SK-N-MC (cell line): ENCODE results near the gene E2F2.

ENCODE experiments used
- DNase-seq: peaks from one replicate; pipeline ENCODE4 v3.0.0-alpha.2; 2011; ENCODE audit warnings: low read depth, low spot score
- H3K27ac ChIP-seq: fragments of 200-600 bp; sonication (generic); 2 replicates; pipeline ENCODE4 v1.5.1; 2016; ENCODE audit warnings: mixed run types
- H3K36me3 ChIP-seq: fragments of 200-600 bp; sonication (generic); 2 replicates; pipeline ENCODE4 v1.6.1; 2017; ENCODE audit warnings: antibody characterized with exemption, low read length, mixed read lengths; ENCODE audit not compliant: insufficient read depth
- H3K4me3 ChIP-seq: fragments of 200-600 bp; sonication (generic); 2 replicates; pipeline ENCODE4 v1.5.1; 2016
- H3K9ac ChIP-seq: fragments of 200-600 bp; sonication (generic); 2 replicates; pipeline ENCODE4 v1.8.0; 2017; ENCODE audit warnings: mixed run types, mixed read lengths; ENCODE audit not compliant: insufficient read length
- H3K9me3 ChIP-seq: fragments of 200-600 bp; sonication (generic); 2 replicates; pipeline ENCODE4 v1.6.1; 2017; ENCODE audit warnings: low read depth, mild to moderate bottlenecking, antibody characterized with exemption, low read length, moderate library complexity, mixed read lengths
- EZH2 ChIP-seq: fragments of 200-600 bp; sonication (generic); IDR thresholded peaks from one replicate; pipeline ENCODE4 v1.6.1; 2017; ENCODE audit warnings: antibody characterized with exemption
- FOXP2 ChIP-seq: optimal IDR thresholded peaks from 2 replicates; pipeline ENCODE3; 2011; ENCODE audit warnings: mild to moderate bottlenecking, moderate library complexity; ENCODE audit not compliant: insufficient read depth; ENCODE audit errors: extremely low read length, control extremely low read depth
- POLR2AphosphoS5 ChIP-seq: IDR thresholded peaks from 2 replicates; pipeline ENCODE4 v1.6.1; 2012; ENCODE audit warnings: mild to moderate bottlenecking, low read depth, low read length, borderline replicate concordance

The E2F2 gene

GRCh38 chr1:23564529-23565122, 33.6 kb upstream of the E2F2 start:
- Histone ChIP-seq H3K9me3 (no peaks in the 10 kb centered on the region), H3K4me3 (peak overlapping the region; percentile 42; the same call in 1 of the 2 replicates), H3K9ac (peak overlapping the region; percentile 67), H3K27ac (peak overlapping the region; percentile 100), H3K36me3 (no peaks in the 10 kb centered on the region)
- DNase-seq: no peak
- TF ChIP-seq EZH2 (no peak), POLR2AphosphoS5 (no peak), FOXP2 (no peak)

DNA sequence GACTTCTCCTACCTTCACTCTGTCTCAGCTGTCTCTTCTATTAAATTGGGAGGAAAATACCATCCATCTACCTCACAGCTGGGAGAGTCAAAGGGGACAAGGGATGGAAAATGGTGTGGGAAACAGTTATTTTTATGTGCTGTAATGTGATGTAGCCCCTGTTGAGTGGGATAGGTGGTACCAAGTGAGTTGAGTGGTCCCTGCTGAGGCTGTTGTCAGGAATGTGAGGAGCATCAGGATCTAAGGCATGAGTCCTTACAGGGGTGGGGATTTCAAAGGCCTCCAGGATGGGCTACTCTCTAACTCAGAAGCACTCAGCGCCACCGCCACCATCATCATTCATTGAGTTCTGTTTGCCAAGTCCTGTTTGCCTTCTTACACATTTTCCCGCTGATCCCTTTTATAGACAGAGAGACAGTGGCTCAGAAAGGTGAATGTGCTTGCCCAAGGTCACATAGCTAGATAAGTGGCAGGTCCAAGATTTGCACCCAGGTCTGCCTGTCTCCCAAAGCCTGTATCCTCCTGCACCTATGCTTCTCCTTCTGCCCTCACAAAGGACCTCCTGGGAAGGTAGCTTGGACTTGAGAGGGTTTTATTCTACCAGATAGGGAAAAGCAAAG, 32.8 kb upstream of the E2F2 start:
- TF ChIP-seq FOXP2 (no peak), POLR2AphosphoS5 (no peak), EZH2 (no peak)
- H3K27ac ChIP-seq: peak overlapping the region; percentile 100
- DNase-seq: no peak
- no peak overlapping the region for H3K4me3 ChIP-seq
- H3K9ac ChIP-seq: no peak overlapping the region
- H3K9me3 ChIP-seq: no peaks in the 10 kb centered on the region
- H3K36me3 ChIP-seq: peaks cover 3% of the 10 kb centered on the region

GRCh38 chr1:23563003-23563402, 32.0 kb upstream of the E2F2 start:
- TF ChIP-seq POLR2AphosphoS5 (no peak), EZH2 (no peak), FOXP2 (no peak)
- Histone ChIP-seq H3K36me3 (peaks cover 11% of the 10 kb centered on the region), H3K27ac (peak overlapping the region; percentile 100), H3K9ac (peak overlapping the region; percentile 55), H3K4me3 (peak overlapping the region; percentile 99), H3K9me3 (no peaks in the 10 kb centered on the region)
- DNase-seq: no peak

DNA sequence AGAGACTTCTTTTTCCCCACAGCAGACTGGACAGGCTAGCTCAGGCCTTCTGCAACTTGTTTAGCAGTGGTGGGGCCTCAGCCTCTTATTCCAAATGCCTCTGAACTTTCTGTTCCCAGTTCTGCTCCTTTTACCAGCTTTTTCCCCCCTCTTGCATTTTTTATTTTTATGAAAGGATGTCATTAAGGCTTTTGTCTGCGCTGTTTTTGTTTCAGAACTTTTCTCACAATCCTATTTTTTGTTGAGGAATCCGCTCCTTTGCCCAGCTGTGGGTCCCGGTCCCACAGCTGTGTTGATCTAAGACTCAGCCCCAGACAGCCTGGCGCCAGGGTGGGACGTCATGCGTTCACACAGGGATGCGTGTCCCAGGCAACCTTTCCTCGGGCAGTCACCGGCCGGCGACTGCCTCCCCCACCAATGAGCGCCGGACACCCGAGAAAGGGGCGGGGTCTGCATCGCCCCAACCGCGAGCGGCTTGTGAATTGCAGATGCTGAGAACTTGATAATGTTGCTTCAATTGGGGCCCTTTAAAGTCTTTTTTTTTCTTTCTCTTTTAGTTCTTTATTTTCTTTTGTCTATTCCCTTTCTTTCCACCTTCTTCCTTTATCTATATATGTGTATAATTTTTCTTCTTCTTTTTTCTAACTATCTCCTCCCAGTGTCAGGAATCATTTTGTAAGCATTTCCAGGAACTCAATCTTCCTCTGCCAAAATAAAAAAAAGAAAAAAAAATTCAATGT, 31.3 kb upstream of the E2F2 start:
- peak overlapping the region; percentile 99 for H3K4me3 ChIP-seq
- TF ChIP-seq EZH2 (no peak), POLR2AphosphoS5 (peak; percentile 57), FOXP2 (peak; percentile 92)
- H3K9me3 ChIP-seq: no peaks in the 10 kb centered on the region
- peak overlapping the region; percentile 100 for H3K27ac ChIP-seq
- DNase-seq: peak; percentile 83
- H3K36me3 ChIP-seq: peaks cover 18% of the 10 kb centered on the region
- H3K9ac ChIP-seq: peak overlapping the region; percentile 78

GRCh38 chr1:23561813-23562100, 30.7 kb upstream of the E2F2 start:
- peaks cover 24% of the 10 kb centered on the region for H3K36me3 ChIP-seq
- peak overlapping the region; percentile 99 for H3K4me3 ChIP-seq
- H3K27ac ChIP-seq: peak overlapping the region; percentile 100
- no peak for DNase-seq
- H3K9me3 ChIP-seq: no peaks in the 10 kb centered on the region
- H3K9ac ChIP-seq: peak overlapping the region; percentile 78
- no peak for TF ChIP-seq EZH2
- TF ChIP-seq POLR2AphosphoS5: 0 out of 2 replicates have a peak, but pooled peaks have one; percentile 29

DNA sequence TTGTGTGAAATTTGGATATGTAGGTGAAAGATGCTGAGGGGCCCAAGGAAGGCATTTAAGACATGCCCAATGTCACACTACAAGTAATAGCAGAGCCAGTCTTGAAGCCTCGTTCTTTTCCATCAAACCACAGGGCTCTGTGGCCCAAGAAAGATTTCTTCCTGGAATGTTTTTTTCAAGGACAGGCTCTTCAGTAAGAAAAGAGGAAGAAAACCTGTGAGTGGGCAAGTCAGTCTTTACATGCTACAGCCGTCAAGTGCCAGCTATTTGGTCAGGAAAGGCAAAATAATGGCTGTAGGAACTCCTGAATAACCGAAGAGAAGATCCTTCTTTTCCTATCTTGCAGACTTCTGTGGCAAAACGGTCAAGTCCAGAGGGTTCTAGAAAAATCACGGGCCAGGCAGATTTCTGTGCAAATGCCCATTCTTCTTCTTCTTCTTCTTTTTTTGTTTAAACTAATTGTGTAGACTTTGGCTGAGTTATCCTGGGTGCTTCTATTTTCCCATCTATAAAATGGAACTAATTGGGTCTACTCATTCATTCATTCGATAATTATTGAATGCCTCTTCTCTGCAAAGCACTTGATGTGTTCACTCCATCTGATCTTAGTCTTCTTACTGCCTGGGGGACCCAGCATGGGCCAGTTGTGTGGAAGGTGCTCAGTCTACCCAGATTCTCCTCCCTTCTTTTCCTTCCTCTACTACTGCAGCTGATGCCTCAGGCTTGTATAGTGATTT, 30.2 kb upstream of the E2F2 start:
- peak overlapping the region; percentile 100 for H3K27ac ChIP-seq
- peak overlapping the region; percentile 78 for H3K9ac ChIP-seq
- no peak for TF ChIP-seq FOXP2
- no peak for TF ChIP-seq POLR2AphosphoS5
- no peak for TF ChIP-seq EZH2
- H3K9me3 ChIP-seq: no peaks in the 10 kb centered on the region
- DNase-seq: no peak
- peak overlapping the region; percentile 99 for H3K4me3 ChIP-seq
- H3K36me3 ChIP-seq: peaks cover 27% of the 10 kb centered on the region

DNA sequence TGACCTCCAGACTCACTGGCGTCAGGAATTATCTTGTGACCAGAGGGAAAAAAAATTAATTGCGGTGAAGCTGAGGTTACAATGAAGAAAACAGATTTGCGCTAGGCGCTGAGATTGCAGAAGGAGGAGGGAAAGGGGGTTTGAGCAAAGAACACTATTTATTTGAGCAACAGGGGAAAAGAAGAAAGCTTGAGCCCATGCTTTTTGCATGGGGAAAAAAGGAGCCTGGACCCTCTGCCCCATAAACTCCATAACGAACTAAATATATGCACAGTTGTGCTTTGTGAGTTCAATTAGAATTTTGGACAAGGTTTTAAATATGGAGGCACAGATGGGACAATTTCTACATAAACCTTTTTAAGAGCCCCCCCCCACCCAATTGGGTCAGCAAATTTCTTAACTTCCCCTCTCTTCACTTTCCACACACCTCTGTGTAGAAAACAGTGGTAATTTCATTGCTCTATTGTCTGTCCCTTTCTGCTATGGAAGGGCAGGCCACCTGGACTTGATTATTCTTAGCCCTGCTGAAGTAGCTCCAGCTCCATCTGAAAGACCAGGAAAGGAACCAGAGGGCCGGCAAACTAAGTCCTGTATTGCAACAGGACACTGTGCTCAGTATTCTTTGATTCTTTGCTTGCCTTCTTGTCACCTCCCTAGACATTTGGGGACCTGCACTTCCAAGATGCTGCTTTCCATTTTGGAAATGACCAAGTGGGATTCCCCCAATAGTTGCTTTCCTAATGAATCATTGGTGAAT, 29.1 kb upstream of the E2F2 start:
- DNase-seq: peak; percentile 89
- Histone ChIP-seq H3K9me3 (no peaks in the 10 kb centered on the region), H3K4me3 (peak overlapping the region; percentile 99), H3K36me3 (peaks cover 27% of the 10 kb centered on the region), H3K27ac (peak overlapping the region; percentile 100), H3K9ac (peak overlapping the region; percentile 89)
- TF ChIP-seq EZH2: no peak
- TF ChIP-seq FOXP2: no peak
- TF ChIP-seq POLR2AphosphoS5: no peak; the same call in 1 of the 2 replicates
